ENCODE results near the gene SDR39U1.

SDR39U1 gene

DNA sequence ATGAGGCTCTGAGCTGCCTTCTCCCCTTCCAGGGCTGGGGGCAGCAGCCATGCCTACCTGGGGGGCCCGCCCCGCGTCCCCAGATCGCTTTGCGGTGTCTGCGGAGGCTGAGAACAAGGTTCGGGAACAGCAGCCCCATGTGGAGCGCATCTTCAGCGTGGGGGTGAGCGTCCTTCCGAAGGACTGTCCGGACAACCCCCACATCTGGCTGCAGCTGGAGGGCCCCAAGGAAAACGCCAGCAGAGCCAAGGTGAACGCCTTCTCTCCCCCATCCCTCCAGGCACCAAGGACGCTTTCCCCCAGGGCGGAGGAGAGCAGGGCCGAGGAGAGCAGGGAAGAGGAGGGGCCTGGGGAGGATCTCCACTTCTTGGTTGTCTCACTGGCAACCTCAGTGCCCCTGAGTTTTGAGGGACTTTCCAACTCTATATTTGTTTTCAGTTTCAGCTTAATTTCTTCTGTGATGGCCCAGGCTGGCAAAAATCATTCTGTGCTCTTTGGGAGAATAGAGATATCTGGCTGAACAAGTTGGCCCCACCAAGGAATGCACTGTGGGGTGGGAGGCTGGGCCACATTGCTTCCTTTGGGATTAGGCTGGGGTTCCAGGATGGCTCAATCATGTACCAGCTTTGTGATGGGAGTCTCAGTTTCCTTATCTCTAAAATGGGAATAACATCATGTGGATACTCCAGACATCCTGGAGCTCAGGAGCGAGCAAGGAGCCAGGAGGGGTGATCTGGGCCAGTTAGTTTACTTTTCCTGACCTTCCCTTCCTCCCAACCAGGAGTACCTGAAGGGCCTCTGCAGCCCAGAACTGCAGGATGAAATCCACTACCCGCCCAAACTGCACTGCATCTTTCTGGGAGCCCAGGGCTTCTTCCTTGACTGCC is 11.7 kb downstream of the SDR39U1 start:
- in situ Hi-C loops (cut with MboI; ENCODE audit: low sequenced_read_pairs): no loop called here

DNA sequence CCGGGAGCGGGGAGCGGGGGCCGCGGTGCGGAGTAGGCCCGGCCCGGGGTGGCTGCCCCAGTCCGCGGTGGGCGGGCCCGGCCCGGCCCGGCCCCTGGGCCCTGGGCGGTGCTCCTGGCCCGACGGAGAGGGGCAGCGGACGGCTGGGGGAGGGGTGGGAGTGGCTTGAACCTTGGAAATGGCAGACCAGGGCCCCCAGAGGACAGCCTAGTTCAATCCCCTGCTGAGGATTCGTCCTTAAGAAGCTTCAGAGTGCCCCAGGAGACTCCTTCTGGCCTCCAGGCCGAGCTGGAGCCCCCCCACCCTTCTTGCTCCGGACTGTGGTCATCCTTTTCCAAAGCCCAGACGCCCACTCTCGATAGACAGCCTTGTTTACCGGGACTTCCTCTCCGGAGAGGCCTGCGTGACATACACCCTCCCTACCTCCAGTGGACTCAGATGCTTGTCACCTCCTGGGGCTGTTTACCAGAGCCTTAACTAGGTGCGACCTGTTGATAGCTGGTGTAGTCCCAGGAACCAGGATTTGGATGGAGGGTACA is 12.4 kb downstream of the SDR39U1 start:
- in situ Hi-C loops (cut with MboI; ENCODE audit: low sequenced_read_pairs): no loop called here

DNA sequence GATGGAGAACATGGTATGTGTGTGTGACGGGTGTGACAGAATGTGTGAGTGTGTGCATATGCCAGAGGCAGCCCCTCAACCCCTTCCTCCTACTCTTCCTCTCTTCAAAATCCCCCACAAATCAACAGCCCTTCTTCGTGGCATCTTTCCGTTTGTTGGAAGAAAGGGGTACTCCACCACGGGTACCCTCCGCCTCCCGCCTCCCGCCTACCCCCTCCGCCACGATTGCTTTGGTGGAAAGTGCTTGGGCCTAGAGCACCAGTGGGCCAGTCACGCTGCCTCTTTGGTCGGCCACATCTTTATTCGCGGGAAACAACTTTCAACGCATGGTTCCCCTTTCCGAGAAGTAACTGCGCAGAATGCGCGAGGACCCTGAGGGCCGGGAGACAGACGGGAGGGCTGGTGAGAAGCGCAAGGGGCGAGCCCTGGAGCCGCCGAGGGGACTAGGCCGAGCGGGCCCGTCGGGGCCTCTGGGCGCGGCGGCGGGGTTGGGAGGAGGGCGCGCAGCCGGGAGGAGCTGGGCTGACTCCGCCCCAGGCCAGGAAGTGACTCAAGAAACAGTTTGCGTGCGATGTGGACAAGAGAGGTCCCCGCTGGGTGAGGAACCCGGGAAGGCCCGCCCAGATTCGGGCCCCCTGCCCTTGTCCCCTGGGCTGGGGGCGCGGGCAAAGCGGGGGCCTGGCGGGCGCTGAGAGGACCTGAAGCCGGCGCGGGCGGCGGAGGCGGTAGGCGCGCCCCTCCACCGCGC is 13.0 kb downstream of the SDR39U1 start, which contains the start of the genes CBLN3 and KHNYN:
Gene CBLN3, minus strand, starts transcription at position 274 of the 748 bp plus-strand sequence. CDS start 614 bp downstream, outside the sequence.
Gene KHNYN, plus strand, starts transcription at position 560 of the 748 bp plus-strand sequence. CDS start 777 bp downstream, outside the sequence.
- in situ Hi-C loops (cut with MboI; ENCODE audit: low sequenced_read_pairs): no loop called here

DNA sequence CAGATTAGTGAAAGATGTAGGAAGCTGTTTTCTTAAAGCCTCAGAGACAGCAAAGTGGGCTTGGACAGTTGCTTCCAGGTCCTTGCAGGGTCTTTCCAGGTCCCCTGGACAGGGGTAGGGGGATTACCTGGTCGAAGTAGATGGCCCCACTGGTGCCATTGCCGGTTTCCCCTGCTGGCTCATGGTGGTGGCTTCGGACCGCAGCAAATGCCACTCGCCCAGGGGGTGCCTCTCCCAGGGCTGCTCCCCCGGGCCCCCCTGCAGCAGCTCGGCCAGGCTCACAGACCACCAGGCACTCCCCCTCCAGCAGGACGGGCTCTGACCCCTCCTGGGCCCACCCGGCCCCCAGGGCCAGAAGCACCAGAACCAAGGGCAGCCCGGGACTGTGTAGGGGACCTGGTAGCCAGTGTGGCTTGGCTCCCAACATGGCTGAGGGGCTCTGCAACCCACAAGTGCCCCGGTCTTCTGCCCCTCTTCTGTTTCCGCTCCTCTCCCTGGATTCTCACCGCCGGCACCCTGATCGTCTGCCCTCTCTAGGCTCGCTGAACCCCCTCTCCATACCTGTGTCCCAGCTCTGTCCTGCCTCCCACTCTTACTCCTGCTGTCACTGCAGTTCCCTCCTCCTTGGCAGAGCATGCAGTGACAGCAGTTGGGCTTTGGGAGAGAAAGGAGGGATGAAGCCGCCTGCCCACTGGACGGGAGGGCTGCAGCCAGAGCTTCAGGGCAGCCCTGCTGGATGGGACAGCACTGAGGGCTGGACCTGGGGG is 13.8 kb downstream of the SDR39U1 start:
- in situ Hi-C loops (cut with MboI; ENCODE audit: low sequenced_read_pairs): no loop called here

DNA sequence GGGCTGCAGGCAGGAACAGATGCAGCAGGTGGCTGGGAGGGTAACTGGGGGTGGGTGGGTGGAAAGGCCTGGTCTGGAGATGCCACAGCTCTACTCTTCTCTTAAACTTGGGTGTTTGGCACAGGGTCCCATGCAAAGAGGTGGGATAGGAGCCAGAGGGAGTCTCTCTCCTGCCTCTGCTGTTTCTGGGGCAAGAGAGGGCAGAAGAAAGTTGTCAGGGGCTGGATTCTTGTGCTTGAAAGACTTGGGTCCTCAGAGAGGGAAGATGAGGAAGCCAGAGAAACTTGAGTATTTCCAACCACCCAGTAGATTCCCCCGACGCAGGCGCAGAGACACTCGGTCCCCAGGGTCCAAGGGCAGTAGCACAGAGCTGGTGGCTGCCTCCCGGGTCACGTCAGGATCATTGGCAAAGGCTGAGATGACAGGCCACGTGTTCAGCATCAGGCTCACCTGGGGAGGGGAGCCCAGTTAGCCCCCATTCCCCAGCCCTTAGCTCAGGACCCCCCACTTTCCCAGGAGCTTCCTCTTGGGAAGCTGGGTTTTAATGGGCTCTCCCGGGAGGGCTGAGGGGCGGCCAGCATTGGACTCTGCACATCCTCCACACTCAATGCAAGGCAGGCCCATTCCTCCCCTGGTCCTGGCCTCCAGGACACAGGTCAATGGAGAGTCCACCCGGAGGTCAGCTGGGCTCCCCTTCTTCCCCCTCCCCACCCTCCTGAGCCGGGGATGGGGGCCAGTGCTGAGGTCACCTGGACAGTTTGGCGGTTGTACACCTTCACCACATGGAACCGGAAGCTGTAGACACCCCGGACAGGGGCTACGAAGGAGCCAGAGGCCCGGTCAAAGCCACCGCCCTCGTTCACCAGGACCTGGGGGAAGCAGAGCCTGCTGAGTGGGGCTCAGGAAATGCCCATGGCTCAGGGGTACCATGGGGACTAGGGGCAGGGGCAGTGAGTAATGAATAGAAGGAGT is 14.8 kb downstream of the SDR39U1 start:
- in situ Hi-C loops (cut with MboI; ENCODE audit: low sequenced_read_pairs): no loop called here

DNA sequence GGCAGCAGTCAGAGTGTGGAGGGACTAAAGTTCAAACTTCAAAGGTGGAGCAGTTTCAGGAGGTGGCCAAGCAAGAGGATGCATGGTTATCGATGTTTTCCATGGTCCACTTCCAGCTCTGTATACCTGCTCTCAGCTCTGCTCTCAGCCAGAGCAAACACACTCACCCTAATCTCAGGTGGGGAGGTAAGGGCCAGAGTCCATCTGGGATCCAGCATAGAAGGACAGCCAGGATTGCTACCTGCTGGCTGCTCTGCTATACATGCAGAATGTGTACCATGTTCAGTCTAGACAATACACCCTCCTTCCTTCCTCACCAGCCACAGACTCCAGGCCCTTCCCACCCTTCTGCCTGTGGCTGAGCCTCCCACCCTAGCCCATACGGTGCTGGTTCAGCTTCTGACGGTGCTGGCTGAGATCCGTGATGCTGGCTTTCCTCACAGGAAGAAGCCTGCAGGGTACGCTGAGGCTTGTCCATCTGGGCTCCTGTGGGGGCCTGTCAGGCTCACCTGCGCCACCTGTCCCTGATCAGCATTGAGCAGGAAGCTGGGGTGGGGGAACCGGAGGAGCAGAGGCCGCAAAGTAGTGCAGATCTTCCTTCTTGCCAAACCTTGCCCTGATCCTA is 15.6 kb downstream of the SDR39U1 start:
- in situ Hi-C loops (cut with MboI; ENCODE audit: low sequenced_read_pairs): no loop called here

DNA sequence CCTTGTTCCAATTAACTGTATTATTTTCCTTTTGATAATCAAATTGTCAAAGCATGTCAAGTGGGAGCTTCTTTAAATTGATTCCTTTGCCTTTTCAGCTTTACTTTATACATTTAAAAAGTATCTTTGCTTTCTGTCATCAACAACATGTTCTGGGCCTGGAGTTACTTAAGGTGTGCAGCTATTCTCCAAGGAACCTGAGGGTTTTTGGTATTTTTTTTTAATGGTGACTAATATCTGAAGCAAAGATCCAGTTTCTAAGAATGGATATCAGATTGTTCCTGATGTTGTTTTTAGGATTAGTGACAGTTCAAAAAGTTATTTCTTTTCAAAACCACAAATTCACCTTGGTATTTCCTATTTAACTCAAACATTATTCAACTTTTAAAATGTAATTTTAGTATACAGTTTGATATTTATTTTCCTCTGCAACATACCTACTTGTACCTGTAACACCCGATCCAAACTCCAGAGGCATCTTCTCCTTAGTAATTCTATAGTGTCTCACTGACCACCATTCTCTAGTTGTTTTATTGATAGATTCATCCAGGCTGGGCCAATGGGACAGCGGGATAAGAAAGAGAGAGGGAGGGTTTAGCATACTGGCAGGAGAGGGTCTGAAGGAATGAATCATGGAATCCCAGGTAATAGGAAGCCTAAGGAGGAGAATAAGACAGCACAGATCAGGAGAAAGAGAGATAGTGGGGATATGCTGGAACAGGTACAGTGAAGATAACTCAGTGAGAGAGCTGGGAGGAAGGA is 16.2 kb downstream of the SDR39U1 start:
- in situ Hi-C loops (cut with MboI; ENCODE audit: low sequenced_read_pairs): no loop called here

DNA sequence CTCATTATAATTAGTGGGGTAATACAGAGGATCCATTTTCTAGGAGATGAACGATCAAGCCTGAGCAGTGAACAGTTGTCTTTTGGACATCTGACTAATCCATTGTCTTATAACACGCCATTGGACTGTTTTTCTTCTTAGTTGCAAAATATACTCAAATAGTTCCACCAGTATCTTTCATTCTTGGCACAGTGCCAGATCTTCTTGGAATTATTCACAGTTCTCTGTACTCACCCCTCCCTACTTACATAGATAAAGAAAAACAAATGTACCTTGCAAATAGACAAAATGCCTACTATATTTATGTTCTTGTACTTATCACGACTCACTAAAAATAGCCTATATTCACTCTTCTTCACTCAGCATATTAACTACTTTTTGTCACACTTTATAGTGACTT is 16.9 kb downstream of the SDR39U1 start:
- in situ Hi-C loops (cut with MboI; ENCODE audit: low sequenced_read_pairs): no loop called here

DNA sequence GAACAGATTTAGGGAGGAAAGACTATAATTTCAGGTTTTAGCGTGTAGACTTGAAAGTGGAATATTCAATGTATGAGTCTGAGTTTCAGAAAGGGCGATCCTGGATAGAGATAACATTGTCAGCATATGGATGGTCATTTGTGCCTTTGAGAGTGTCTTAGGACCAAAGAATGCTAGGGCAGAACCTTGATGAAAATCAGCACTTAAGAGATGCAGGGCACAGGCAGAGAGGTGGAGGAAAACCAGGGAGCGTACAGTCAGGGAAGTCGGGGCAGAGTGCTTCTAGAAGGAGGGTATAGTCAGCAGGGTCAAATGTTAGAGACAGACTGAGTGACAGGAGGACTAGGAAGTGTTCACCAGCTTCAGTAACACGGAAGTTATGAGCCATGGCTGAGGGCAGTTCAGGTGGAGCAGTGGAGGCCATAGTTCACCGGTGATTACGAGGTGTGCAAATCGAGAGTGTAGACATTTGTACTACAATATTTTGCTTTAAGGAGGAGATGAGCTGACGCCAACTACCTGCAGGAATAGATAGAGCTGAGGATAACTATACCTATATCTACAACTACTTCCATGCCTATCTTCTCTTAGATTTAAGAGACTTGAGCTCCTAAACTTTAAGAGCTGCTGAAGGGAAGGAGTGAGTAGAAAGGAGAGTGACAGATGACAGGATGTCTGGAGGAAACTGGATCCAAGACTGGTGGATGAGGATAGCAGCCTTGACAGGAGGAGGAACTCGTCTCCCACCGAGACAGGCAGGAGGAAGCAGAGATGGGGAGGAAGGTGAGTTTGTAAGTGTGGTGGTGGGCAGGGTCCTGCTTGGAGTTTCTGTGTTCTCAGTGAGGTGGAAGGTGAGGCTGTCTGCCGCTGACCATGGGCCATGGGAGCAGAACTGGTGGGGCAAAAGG is 19.6 kb downstream of the SDR39U1 start:
- in situ Hi-C loops (cut with MboI; ENCODE audit: low sequenced_read_pairs): no loop called here

DNA sequence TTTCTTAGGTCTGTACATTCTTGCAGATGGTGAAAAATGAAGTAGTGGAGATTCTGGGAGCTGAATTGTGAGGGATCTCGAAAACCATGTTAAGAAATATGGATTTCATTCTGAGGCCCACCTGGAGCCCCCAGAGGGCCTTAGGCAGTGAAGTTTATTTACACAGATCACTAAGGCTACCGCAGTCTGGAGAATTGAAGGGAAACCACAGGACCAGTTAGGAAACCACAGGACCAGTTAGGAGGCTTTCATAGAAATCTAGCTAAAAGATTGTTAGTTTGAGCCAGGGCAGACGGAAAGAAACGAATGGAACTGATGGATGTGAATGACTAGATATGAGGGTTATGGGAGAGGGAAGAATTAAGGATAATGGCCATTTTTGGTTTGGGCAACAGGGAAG is 20.3 kb downstream of the SDR39U1 start:
- in situ Hi-C loops (cut with MboI; ENCODE audit: low sequenced_read_pairs): no loop called here

DNA sequence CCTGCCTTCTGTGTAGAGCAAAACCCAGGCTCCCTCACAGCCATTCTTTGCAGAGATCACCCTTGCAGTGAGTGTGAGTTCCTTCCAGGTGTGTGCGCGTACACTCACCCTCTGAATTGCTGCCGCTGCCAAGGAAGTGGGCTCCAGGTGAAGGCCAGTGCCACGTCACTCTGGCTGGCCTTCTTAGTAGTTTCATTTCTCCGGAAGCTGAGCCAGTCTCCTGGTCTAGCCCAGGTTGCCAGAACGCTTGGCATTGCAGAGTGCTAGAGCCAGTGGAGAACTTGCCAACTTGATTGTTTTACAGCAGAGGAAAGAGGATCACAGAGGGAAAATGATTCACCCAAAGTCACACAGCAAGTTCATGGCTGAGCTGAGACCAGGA is 24.1 kb downstream of the SDR39U1 start:
- in situ Hi-C loops (cut with MboI; ENCODE audit: low sequenced_read_pairs): no loop called here

DNA sequence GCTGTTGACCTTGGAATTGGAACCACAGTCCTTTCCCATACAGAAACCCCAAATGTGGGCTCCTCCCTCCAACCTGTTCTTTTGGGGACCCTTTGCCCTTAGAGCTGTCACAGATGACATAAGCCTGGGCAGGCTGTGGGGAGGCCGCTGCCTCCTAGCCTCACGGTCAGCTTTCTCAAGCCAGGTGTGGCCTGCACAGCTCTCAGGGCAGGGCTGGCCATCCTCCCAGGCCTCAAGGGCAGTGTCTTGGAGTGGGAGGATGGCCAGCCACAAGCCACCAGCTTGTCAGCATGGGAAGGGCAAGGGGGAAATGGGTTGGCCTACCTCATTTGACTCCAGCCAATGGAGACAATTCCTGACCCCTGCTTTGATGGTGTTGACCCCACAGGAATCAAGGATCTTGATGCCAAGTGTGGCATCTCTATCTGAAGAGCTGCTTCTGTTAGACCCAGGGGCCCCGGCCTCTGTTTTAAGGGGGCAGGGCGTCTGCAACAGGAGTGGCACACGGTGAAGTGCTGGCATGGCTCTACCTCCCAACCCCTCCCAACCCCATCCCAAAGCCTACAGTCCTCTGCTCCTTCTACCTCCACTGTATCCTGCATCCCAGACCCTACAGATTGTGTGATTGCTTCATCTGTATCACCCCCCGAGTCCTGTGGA is 24.6 kb downstream of the SDR39U1 start:
- in situ Hi-C loops (cut with MboI; ENCODE audit: low sequenced_read_pairs): no loop called here

DNA sequence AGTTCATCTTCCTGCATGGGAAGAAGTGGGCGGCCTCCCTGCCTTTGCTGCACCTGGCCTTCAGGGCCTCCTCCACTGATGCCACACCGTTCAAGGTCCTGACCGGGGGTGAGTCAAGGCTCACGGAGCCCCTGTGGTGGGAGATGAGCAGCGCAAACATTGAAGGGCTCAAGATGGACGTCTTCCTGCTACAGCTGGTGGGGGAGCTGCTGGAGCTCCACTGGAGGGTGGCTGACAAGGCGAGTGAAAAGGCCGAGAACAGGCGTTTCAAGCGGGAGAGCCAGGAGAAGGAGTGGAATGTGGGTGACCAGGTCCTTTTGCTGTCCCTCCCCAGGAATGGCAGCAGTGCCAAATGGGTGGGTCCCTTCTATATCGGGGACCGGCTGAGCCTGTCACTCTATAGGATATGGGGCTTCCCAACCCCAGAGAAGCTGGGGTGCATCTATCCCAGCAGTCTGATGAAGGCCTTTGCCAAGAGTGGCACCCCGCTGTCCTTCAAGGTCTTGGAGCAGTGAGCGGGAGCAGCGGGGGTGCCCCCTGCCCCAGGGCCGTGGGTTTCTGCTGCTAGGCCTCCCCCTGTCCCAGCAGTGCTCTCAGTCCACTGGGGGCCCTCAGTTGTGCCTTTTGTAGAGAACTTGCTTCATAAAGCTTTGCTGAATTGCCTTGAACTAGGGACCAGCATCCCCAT is 25.5 kb downstream of the SDR39U1 start:
- in situ Hi-C loops (cut with MboI; ENCODE audit: low sequenced_read_pairs): no loop called here

DNA sequence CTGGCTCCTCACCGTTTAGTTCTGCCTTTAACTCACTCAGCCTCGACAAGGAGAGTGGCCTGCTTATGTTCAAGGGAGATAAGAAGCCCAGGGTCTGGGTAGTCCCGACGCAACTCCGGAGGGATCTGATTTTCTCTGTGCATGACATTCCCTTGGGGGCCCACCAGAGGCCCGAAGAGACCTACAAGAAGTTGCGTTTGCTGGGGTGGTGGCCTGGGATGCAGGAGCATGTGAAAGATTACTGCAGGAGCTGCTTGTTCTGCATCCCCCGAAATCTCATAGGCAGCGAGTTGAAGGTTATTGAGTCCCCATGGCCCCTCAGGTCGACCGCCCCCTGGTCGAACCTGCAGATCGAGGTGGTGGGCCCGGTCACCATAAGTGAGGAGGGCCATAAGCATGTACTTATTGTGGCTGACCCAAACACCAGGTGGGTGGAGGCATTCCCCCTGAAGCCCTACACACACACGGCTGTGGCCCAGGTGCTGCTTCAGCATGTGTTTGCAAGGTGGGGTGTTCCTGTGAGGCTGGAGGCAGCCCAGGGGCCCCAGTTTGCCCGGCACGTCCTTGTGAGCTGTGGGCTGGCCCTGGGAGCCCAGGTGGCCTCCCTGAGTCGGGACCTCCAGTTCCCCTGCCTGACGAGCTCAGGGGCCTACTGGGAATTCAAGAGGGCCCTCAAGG is 26.2 kb downstream of the SDR39U1 start:
- in situ Hi-C loops (cut with MboI; ENCODE audit: low sequenced_read_pairs): no loop called here

DNA sequence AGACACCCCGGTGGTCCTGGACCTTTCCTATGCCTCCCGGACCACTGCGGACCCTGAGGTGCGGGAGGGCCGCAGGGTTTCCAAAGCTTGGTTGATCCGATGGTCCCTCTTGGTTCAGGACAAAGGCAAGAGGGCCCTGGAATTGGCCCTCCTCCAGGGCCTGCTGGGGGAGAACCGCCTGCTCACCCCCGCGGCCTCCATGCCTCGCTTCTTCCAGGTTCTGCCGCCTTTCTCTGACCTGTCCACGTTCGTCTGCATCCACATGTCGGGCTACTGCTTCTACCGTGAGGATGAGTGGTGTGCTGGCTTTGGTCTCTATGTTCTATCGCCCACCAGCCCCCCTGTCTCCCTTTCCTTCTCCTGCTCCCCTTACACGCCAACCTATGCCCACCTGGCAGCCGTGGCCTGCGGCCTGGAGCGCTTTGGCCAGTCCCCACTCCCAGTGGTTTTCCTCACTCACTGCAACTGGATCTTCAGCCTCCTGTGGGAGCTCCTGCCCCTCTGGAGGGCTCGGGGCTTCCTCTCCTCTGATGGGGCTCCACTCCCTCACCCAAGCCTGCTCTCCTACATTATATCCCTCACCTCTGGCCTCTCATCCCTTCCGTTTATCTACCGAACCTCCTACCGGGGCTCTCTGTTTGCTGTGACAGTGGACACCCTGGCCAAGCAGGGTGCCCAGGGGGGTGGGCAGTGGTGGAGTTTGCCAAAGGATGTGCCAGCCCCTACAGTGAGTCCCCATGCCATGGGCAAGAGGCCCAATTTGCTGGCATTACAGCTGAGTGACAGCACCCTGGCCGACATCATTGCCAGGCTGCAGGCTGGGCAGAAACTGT is 26.9 kb downstream of the SDR39U1 start:
- in situ Hi-C loops (cut with MboI; ENCODE audit: low sequenced_read_pairs): no loop called here
